GM10266 (cell line): Measurements from ENCODE around the gene S100PBP.
"Not testable (repeated sequence)": the region's sequence is repeated elsewhere in the genome, so short reads cannot be mapped to it uniquely, and the experiment has no call there.

Source experiments
- DNase-seq: peaks from one replicate; pipeline ENCODE4 v3.0.0; 2012; ENCODE audit errors: extremely low spot score
- TF ChIP-seq, protein P1 (sequence below): IDR thresholded peaks from 2 replicates; pipeline ENCODE4 v1.5.1; 2012; ENCODE audit warnings: mild to moderate bottlenecking, low read depth; ENCODE audit not compliant: control insufficient read depth, insufficient read depth; ENCODE audit errors: missing control alignments

S100PBP gene

DNA sequence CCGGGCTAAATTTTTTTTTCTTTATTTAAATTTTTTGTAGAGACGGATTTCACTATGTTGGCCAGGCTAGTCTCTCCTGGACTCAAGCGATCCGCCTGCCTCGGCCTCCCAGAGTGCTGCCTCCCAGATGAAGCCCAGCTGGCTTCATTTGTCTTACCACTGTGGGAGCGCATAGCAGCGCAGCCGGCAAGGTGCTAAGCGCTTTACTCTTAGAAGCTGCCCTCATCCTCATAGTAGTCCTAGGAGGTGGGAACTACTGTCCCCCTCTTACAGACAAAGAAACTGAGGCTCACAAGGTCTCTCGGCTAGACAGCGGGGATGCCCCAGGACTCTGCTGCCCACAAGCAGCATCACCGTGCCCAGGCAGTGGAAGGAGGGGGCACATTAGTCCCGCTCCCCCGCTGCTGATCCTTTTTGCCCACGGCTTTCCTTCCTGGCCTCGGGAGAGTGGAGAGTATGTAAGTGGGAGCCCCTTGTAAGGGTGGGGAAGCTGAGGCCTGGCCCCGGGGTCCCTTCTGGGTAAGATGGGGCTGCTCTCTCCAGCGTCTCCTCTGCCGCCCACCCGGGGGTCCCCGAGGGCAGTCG, 83.0 kb downstream of the S100PBP start:
- no peak for DNase-seq
- TF ChIP-seq, protein P1, sequence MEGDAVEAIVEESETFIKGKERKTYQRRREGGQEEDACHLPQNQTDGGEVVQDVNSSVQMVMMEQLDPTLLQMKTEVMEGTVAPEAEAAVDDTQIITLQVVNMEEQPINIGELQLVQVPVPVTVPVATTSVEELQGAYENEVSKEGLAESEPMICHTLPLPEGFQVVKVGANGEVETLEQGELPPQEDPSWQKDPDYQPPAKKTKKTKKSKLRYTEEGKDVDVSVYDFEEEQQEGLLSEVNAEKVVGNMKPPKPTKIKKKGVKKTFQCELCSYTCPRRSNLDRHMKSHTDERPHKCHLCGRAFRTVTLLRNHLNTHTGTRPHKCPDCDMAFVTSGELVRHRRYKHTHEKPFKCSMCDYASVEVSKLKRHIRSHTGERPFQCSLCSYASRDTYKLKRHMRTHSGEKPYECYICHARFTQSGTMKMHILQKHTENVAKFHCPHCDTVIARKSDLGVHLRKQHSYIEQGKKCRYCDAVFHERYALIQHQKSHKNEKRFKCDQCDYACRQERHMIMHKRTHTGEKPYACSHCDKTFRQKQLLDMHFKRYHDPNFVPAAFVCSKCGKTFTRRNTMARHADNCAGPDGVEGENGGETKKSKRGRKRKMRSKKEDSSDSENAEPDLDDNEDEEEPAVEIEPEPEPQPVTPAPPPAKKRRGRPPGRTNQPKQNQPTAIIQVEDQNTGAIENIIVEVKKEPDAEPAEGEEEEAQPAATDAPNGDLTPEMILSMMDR: no peak

DNA sequence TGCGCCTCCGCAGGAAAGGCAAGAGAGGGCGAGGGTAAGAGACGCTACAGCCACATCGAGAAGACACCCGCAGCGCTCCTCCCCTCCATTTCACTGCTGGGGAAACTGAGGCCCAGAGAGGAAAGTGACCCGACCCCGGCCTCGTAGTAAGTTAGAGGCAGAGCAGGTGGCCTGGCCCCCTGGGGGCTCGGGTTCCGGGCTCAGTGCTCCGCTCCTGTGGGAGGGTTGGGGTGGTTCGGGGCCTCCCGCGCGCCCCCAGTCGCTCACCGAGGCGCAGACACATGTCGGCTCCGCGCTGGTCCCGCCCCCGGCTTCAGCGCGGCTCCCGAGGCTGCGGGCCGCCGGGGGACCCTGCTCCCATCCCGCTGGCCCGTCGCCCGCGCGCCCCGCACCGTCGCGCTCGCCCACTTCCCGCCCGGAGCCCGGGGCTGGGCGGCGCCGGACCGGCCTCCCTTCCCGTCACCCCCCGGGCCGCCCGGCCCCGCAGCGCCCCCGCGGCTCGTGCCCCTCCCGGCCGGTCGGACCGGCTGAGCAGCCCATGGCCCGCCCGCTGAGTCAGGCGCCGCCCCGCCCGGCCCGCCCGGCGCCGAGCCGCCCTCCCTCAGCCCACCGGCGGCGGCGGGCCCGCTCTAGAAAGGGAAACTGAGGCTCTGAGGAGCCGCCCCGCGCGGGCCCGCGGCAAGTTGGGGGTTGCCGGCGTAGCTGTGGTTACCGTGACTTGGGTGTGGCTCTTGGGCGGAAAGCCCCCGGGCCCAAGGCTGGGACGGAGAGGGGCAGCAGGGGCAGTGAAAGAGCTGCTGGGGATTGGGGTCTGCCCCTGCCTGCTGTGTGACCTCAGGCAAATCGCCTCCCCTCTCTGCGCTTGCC, 83.7 kb downstream of the S100PBP start, which contains the start of gene TMEM54:
TSS of gene TMEM54 (minus strand) at position 434 of the 867 bp plus-strand sequence. CDS start at position 283, 151 bp downstream.
- DNase-seq: peak; percentile 81
- TF ChIP-seq, protein P1: no peak

DNA sequence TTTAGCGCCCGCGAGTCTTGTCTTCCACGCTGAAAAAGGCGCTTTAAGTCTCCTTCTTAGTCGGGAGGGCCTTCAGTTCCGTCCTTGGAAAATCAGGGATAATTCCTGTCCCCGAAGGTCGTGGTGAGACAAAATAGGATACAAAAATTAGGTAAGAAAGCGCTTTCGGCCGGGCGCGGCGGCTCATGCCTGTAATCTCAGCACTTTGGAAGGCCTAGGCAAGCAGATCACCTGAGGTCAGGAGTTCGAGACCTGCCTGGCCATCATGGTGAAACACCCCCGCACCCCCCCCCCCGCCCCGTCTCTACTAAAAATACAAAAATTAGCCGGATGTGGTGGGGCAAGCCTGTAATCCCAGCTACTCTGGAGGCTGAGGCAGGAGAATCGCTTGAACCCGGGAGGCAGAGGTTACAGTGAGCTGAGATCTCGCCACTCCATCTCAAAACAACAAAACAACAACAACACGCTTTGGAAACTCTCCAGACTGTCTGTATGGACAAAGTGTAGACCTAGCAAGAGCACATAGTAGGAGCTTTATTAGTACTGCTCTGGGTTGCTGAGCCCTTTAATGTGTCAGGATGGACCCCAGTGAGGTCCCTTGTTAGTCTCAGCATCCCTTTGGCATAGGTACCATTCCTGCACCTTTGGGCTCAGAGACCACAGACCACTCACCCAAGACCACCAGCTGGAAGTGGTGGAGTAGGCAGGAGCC, 84.5 kb downstream of the S100PBP start:
- no peak for DNase-seq
- TF ChIP-seq, protein P1: no peak

DNA sequence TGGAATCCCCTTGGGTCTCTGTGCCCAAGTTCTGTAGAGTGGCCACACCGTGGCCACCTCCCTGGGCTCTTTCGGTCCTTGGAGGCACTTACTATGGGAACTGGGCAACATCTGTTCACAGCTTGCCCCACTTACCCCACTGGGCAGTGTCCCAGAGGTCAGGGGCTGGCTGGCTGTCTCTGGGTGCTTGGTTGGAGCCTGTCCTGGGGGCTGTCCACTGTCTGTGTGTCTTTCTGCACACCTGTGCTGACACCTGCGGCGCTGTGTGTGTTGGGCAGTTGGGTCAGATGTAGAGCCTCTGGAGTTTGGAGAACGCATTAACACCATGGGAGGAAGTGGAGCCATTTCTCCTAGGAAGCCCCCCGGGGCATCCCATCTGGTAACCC, 85.1 kb downstream of the S100PBP start:
- DNase-seq: no peak
- TF ChIP-seq, protein P1: no peak

DNA sequence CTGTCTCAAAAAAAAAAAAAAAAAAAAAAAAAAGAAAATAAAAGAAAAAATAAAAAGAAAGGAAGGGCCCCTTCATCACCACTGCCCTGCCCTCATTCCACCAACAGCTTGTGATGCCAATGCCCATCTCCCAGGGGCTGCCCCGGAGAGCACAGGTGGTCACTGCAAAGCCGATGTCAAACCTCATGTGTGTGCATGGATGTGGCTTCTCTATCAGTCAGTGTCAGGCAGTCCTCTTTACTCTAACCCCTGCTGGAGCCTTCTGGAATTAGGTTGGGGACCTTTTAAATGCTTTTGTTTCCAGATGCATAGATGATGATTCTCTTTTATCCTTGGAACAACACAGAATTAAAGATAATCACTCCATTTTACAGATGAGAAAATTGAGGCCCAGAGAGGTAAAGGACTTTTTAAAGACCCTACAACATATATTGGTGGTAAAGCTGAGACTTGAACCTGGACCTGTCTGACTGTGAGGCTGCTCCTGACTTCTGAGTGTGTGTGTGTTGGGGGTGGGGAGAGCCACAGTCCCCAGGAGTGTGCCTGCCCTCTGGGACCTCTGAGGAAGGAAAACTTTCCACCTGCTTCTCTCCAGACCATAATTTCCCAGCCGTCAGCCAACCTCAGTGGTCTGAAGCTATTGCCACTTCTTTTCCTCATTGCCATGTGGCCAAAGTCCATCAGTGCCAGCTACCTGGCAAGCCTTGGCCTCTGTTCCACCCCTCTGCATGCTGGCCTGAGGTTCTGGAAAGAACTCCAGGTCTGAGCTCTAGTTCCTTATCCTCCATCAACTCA, 86.7 kb downstream of the S100PBP start:
- DNase-seq: no peak
- TF ChIP-seq, protein P1: no peak

DNA sequence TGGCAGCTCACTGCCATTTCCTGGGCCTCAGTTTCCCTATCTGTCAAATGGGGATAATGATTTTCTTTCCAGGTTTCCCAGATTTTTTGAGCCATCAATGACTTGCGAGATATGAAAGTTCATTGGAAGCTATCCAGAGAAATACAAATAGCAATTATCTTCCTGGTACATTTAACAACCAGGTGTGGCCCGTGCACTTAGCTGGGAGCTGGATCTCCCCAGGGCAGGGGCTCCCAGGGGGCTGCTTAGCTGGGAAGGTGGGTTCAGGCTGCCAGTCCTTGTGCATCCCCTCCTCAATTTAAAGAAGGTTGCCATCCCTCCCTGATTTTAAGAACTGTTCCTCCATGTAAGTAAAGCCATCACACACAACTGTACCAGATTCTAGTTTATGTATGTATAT, 87.3 kb downstream of the S100PBP start:
- DNase-seq: no peak
- TF ChIP-seq, protein P1: no peak

DNA sequence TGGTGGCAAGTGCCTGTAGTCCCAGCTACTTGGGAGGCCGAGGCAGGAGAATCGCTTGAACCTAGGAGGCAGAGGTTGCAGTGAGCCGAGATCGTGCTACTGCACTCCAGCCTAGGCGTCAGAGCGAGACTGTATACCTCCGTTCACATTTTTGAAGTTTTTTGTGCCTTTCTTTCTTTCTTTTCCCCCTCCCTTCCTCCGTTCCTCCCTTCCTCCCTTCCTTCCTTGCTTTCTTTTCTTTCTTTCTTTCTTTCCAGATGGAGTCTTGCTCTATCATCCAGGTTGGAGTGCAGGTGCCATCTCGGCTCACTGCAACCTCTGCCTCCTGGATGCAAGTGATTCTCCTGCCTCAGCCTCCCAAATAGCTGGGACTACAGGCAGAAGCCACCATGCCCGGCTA, 88.1 kb downstream of the S100PBP start:
- DNase-seq: not testable (repeated sequence)
